Activated CD8-positive, alpha-beta T cell treated with anti-CD3 and anti-CD28 coated beads for 36 hours (primary cell): ENCODE results near the gene RAB43. TPM values are rescaled to one million over a fixed set of nuclear protein-coding genes. Genes with fewer than 3 reads are reported as not detected.
A peak's percentile ranks its signal among the peaks of the same experiment; 100 is the strongest.

ENCODE experiments used
- ATAC-seq: fragments of 200-7000 bp; cut with Tn5 transposase; one replicate; pipeline ENCODE4 v1.10.0; 2021; ENCODE audit warnings: mild to moderate bottlenecking, moderate library complexity
- CTCF ChIA-PET: fragments of 350-600 bp; sonication (Branson Sonifier 250); formaldehyde crosslinking; loops from one replicate; lab custom pipeline; 2021; ENCODE audit warnings: antibody characterized with exemption; lab: Charles Lee
- POLR2A ChIA-PET: fragments of 350-600 bp; sonication (Branson Sonifier 250); formaldehyde crosslinking; loops from one replicate; lab custom pipeline; 2021; ENCODE audit warnings: antibody characterized with exemption; lab: Charles Lee
- DNase-seq: peaks from one replicate; pipeline ENCODE4 v3.0.0-alpha.2; 2020
- H3K27ac Mint-ChIP-seq: one replicate; pipeline ENCODE4 v1.8.0; 2021; ENCODE audit warnings: mild to moderate bottlenecking, mixed read lengths
- H3K27me3 Mint-ChIP-seq: one replicate; pipeline ENCODE4 v1.8.0; 2021; ENCODE audit warnings: mixed read lengths
- H3K36me3 Mint-ChIP-seq: one replicate; pipeline ENCODE4 v1.8.0; 2021; ENCODE audit warnings: low read depth, mixed read lengths
- H3K4me1 Mint-ChIP-seq: one replicate; pipeline ENCODE4 v1.8.0; 2021; ENCODE audit warnings: low read depth, mixed read lengths
- H3K4me3 Mint-ChIP-seq: one replicate; pipeline ENCODE4 v1.8.0; 2021; ENCODE audit warnings: mild to moderate bottlenecking, moderate library complexity, mixed read lengths
- H3K9me3 Mint-ChIP-seq: one replicate; pipeline ENCODE4 v1.8.0; 2021; ENCODE audit warnings: mixed read lengths
- CTCF ChIP-seq: fragments of 200-600 bp; IDR thresholded peaks from one replicate; pipeline ENCODE4 v1.8.0; 2022; ENCODE audit warnings: antibody characterized with exemption, mild to moderate bottlenecking
- intact Hi-C: fragments of 100-400 bp; cut with micrococcal nuclease; formaldehyde crosslinking; loops from one replicate; pipeline ENCODE4 v1.10.0; 2022
- total RNA-seq, 2 experiments: library from RNA; stranded (reverse); gene quantifications; one replicate each; pipeline ENCODE4 v1.2.3, GENCODE V29; 2021

Gene RAB43
- total RNA-seq, 2 experiments from 2014 or later: 41.6 to 44.1 TPM

- POLR2A ChIA-PET: interaction anchor here (0.8 to 0.9 kb wide), 3 partner anchors 12 to 22 kb away, joined by 3 read pairs; no protein-coding TSS in a partner anchor
- intact Hi-C loops: no loop called here
- Mint-ChIP-seq H3K36me3 (no peaks in the 10 kb centered on the region), H3K27ac (peak overlapping the region; percentile 32), H3K27me3 (no peaks in the 10 kb centered on the region), H3K9me3 (no peaks in the 10 kb centered on the region), H3K4me1 (peaks cover 8% of the 10 kb centered on the region), H3K4me3 (no peak overlapping the region)
- TF ChIP-seq CTCF: no peak
- ATAC-seq (no peak), DNase-seq (no peak)
- CTCF ChIA-PET: interaction anchor here (1.0 kb wide), 3 partner anchors 13 to 160 kb away, joined by 3 to 4 read pairs (median 4); no protein-coding TSS in a partner anchor
These were observed 36.4 kb downstream of the RAB43 start for GRCh38 chr3:129085165-129085715.

GRCh38 chr3:129084501-129084900 is 37.1 kb downstream of the RAB43 start:
- Mint-ChIP-seq H3K4me1 (peaks cover 8% of the 10 kb centered on the region), H3K27ac (no peak overlapping the region), H3K4me3 (no peak overlapping the region), H3K27me3 (no peaks in the 10 kb centered on the region), H3K36me3 (no peaks in the 10 kb centered on the region), H3K9me3 (no peaks in the 10 kb centered on the region)
- CTCF ChIA-PET: interaction anchor here (1.0 to 1.1 kb wide), 2 partner anchors 31 to 114 kb away, joined by 3 to 4 read pairs; no protein-coding TSS in a partner anchor
- POLR2A ChIA-PET: no interaction called here
- TF ChIP-seq CTCF: no peak
- intact Hi-C loops: no loop called here
- no peak for ATAC-seq
- DNase-seq: no peak

GRCh38 chr3:129082026-129082425 is 39.6 kb downstream of the RAB43 start:
- TF ChIP-seq CTCF: no peak
- ATAC-seq (no peak), DNase-seq (no peak)
- no peaks in the 10 kb centered on the region for H3K36me3 Mint-ChIP-seq
- H3K9me3 Mint-ChIP-seq: no peaks in the 10 kb centered on the region
- intact Hi-C loops: no loop called here
- ChIA-PET POLR2A (interaction anchor here (1.0 kb wide), 1 partner anchor 11 kb away, joined by 3 read pairs; no protein-coding TSS in a partner anchor), CTCF (interaction anchor here (1.1 kb wide), 1 partner anchor 112 kb away, joined by 6 read pairs; no protein-coding TSS in a partner anchor)
- H3K4me1 Mint-ChIP-seq: peaks cover 8% of the 10 kb centered on the region
- H3K27me3 Mint-ChIP-seq: no peaks in the 10 kb centered on the region
- H3K4me3 Mint-ChIP-seq: no peak overlapping the region
- H3K27ac Mint-ChIP-seq: no peak overlapping the region

- peaks cover 8% of the 10 kb centered on the region for H3K4me1 Mint-ChIP-seq
- no peak for TF ChIP-seq CTCF
- H3K27ac Mint-ChIP-seq: no peak overlapping the region
- intact Hi-C loops: no loop called here
- H3K4me3 Mint-ChIP-seq: no peak overlapping the region
- CTCF ChIA-PET: interaction anchor here (1.1 kb wide), 1 partner anchor 111 kb away, joined by 6 read pairs; no protein-coding TSS in a partner anchor
- ATAC-seq: no peak
- POLR2A ChIA-PET: no interaction called here
- no peak for DNase-seq
- no peaks in the 10 kb centered on the region for H3K36me3 Mint-ChIP-seq
- H3K27me3 Mint-ChIP-seq: no peaks in the 10 kb centered on the region
- H3K9me3 Mint-ChIP-seq: no peaks in the 10 kb centered on the region
These were observed 40.1 kb downstream of the RAB43 start for GRCh38 chr3:129081503-129081902.

GRCh38 chr3:129078510-129078909 is 43.1 kb downstream of the RAB43 start:
- no peak for TF ChIP-seq CTCF
- no peaks in the 10 kb centered on the region for H3K27me3 Mint-ChIP-seq
- DNase-seq: no peak
- no peak overlapping the region for H3K27ac Mint-ChIP-seq
- POLR2A ChIA-PET: interaction anchor here (1.0 kb wide), 1 partner anchor 10 kb away, joined by 4 read pairs; no protein-coding TSS in a partner anchor
- peaks cover 8% of the 10 kb centered on the region for H3K4me1 Mint-ChIP-seq
- H3K36me3 Mint-ChIP-seq: no peaks in the 10 kb centered on the region
- intact Hi-C loops: no loop called here
- no peaks in the 10 kb centered on the region for H3K9me3 Mint-ChIP-seq
- no peak for ATAC-seq
- H3K4me3 Mint-ChIP-seq: no peak overlapping the region
- CTCF ChIA-PET: interaction anchor here (1.3 to 2.3 kb wide), 2 partner anchors 9 to 25 kb away, joined by 5 to 6 read pairs; no protein-coding TSS in a partner anchor
